ENCODE data around the gene ARSG.
"Not testable (repeated sequence)": the region's sequence is repeated elsewhere in the genome, so short reads cannot be mapped to it uniquely, and the experiment has no call there.

Gene ARSG

GRCh38 chr17:68413597-68414560 is 122.6 kb downstream of the ARSG start:
- not testable (repeated sequence) for H3K9me3 ChIP-seq (ENCODE audit: low read length); H3K27ac ChIP-seq (ENCODE audit: low read depth, low read length, poor library complexity, severe bottlenecking); H3K9ac ChIP-seq (ENCODE audit: low read length); H3K27me3 ChIP-seq (ENCODE audit: insufficient read depth, low read length); H3K79me2 ChIP-seq (ENCODE audit: insufficient read depth, low read length); H3K36me3 ChIP-seq (ENCODE audit: insufficient read depth, low read length); H3K9me2 ChIP-seq (ENCODE audit: low read depth, low read length); H3F3A ChIP-seq (ENCODE audit: insufficient read depth, low read length); H3K4me1 ChIP-seq (ENCODE audit: insufficient read depth, low read length, severe bottlenecking); H4K20me1 ChIP-seq (ENCODE audit: insufficient read depth, low read length); H2AFZ ChIP-seq (ENCODE audit: low read length)
- H3K4me2 ChIP-seq (ENCODE audit: low read length), result peak overlapping the region; percentile 17
- H3K4me3 ChIP-seq (ENCODE audit: low read depth, low read length, poor library complexity, severe bottlenecking), result peak overlapping the region; percentile 52

GRCh38 chr17:68414901-68415300 is 123.6 kb downstream of the ARSG start:
- H3K79me2 ChIP-seq (ENCODE audit: insufficient read depth, low read length); H4K20me1 ChIP-seq (ENCODE audit: insufficient read depth, low read length); H2AFZ ChIP-seq (ENCODE audit: low read length); H3F3A ChIP-seq (ENCODE audit: insufficient read depth, low read length); H3K27ac ChIP-seq (ENCODE audit: low read depth, low read length, poor library complexity, severe bottlenecking); H3K4me2 ChIP-seq (ENCODE audit: low read length); H3K9me3 ChIP-seq (ENCODE audit: low read length); H3K4me3 ChIP-seq (ENCODE audit: low read depth, low read length, poor library complexity, severe bottlenecking); H3K4me1 ChIP-seq (ENCODE audit: insufficient read depth, low read length, severe bottlenecking); H3K27me3 ChIP-seq (ENCODE audit: insufficient read depth, low read length); H3K36me3 ChIP-seq (ENCODE audit: insufficient read depth, low read length); H3K9ac ChIP-seq (ENCODE audit: low read length); H3K9me2 ChIP-seq (ENCODE audit: low read depth, low read length): not testable (repeated sequence)

- Histone ChIP-seq H3K9me3 (ENCODE audit: low read length) (no peaks in the 10 kb centered on the region), H3K79me2 (ENCODE audit: insufficient read depth, low read length) (no peaks in the 10 kb centered on the region), H4K20me1 (ENCODE audit: insufficient read depth, low read length) (no peaks in the 10 kb centered on the region), H3K9me2 (ENCODE audit: low read depth, low read length) (no peaks in the 10 kb centered on the region), H3K27me3 (ENCODE audit: insufficient read depth, low read length) (no peaks in the 10 kb centered on the region), H3F3A (ENCODE audit: insufficient read depth, low read length) (no peaks in the 10 kb centered on the region), H3K4me3 (ENCODE audit: low read depth, low read length, poor library complexity, severe bottlenecking) (no peak overlapping the region), H2AFZ (ENCODE audit: low read length) (no peak overlapping the region), H3K4me1 (ENCODE audit: insufficient read depth, low read length, severe bottlenecking) (no peaks in the 10 kb centered on the region), H3K9ac (ENCODE audit: low read length) (no peak overlapping the region), H3K36me3 (ENCODE audit: insufficient read depth, low read length) (peaks cover 24% of the 10 kb centered on the region), H3K27ac (ENCODE audit: low read depth, low read length, poor library complexity, severe bottlenecking) (no peak overlapping the region), H3K4me2 (ENCODE audit: low read length) (no peak overlapping the region)
- TF ChIP-seq EZH2 (IDR thresholded peaks at IDR 0.05; ENCODE audit: borderline replicate concordance, low read length), result no peak
- no peak for TF ChIP-seq CTCF (IDR thresholded peaks at IDR 0.05; ENCODE audit: low read length)
These were observed 126.0 kb downstream of the ARSG start for GRCh38 chr17:68417317-68417716.

- Histone ChIP-seq H3K4me2 (ENCODE audit: low read length) (no peak overlapping the region), H3K4me3 (ENCODE audit: low read depth, low read length, poor library complexity, severe bottlenecking) (no peak overlapping the region), H3K9me2 (ENCODE audit: low read depth, low read length) (no peaks in the 10 kb centered on the region), H3F3A (ENCODE audit: insufficient read depth, low read length) (no peaks in the 10 kb centered on the region), H3K9ac (ENCODE audit: low read length) (no peak overlapping the region), H4K20me1 (ENCODE audit: insufficient read depth, low read length) (no peaks in the 10 kb centered on the region), H3K79me2 (ENCODE audit: insufficient read depth, low read length) (no peaks in the 10 kb centered on the region), H2AFZ (ENCODE audit: low read length) (no peak overlapping the region), H3K9me3 (ENCODE audit: low read length) (no peaks in the 10 kb centered on the region), H3K4me1 (ENCODE audit: insufficient read depth, low read length, severe bottlenecking) (no peaks in the 10 kb centered on the region), H3K36me3 (ENCODE audit: insufficient read depth, low read length) (peaks cover 24% of the 10 kb centered on the region), H3K27me3 (ENCODE audit: insufficient read depth, low read length) (no peaks in the 10 kb centered on the region), H3K27ac (ENCODE audit: low read depth, low read length, poor library complexity, severe bottlenecking) (no peak overlapping the region)
- TF ChIP-seq CTCF (IDR thresholded peaks at IDR 0.05; ENCODE audit: low read length), result no peak
These were observed 127.6 kb downstream of the ARSG start for GRCh38 chr17:68418876-68419275.

Data from OCI-LY1 (cell line).